Ascending aorta (tissue), 2 donors: Measurements from ENCODE around the gene ANGPTL2. TPM values are rescaled to one million over a fixed set of nuclear protein-coding genes. Genes with fewer than 3 reads are reported as not detected.
"Not testable (repeated sequence)": the region's sequence is repeated elsewhere in the genome, so short reads cannot be mapped to it uniquely, and the experiment has no call there.

Experiments used
- DNase-seq, 2 donors: peaks; one replicate each; pipeline ENCODE4 v3.0.0-alpha.2; 2019; ENCODE audit warnings: low spot score in 2 of 2
- H3K27ac ChIP-seq, 2 donors: fragments of 200-600 bp; sonication (generic); one replicate each; pipeline ENCODE4 v1.5.1; 2016 to 2017; ENCODE audit warnings: mild to moderate bottlenecking in 1 of 2
- H3K27me3 ChIP-seq: fragments of 200-600 bp; sonication (generic); one replicate; pipeline ENCODE4 v1.5.1; 2017
- H3K36me3 ChIP-seq, 2 donors: fragments of 200-600 bp; sonication (generic); one replicate each; pipeline ENCODE4 v1.5.1; 2016
- H3K4me1 ChIP-seq, 2 donors: fragments of 200-600 bp; sonication (generic); one replicate each; pipeline ENCODE4 v1.5.1; 2016 to 2017; ENCODE audit warnings: mild to moderate bottlenecking in 1 of 2
- H3K4me3 ChIP-seq, 2 donors: fragments of 200-600 bp; sonication (generic); one replicate each; pipeline ENCODE4 v1.5.1; 2016 to 2017; ENCODE audit warnings: mild to moderate bottlenecking in 1 of 2
- H3K9me3 ChIP-seq, 2 donors: fragments of 200-600 bp; sonication (generic); one replicate each; pipeline ENCODE4 v1.5.1; 2016
- intact Hi-C: fragments of 100-400 bp; cut with DNase I; formaldehyde crosslinking; loops from one replicate; pipeline ENCODE4 v1.15.1; 2023
- total RNA-seq: library from RNA; depleted of rRNA; stranded (reverse); fragments of >200 nt; gene quantifications from one replicate; pipeline ENCODE4 v1.1.0, GENCODE V29; 2016
- TF ChIP-seq, protein P1 (sequence below), 3 experiments: fragments of 200-600 bp in 2 of 3; fragments of 450-650 bp in 1 of 3; sonication (generic) in 2 of 3; IDR thresholded peaks; one replicate each; pipeline ENCODE4 v1.5.1; 2016 to 2019; ENCODE audit warnings: antibody characterized with exemption in 3 of 3, mild to moderate bottlenecking in 1 of 3, moderate library complexity in 1 of 3

The ANGPTL2 gene
- total RNA-seq, 1 donor from 2014 or later, result 19.6 TPM

DNA sequence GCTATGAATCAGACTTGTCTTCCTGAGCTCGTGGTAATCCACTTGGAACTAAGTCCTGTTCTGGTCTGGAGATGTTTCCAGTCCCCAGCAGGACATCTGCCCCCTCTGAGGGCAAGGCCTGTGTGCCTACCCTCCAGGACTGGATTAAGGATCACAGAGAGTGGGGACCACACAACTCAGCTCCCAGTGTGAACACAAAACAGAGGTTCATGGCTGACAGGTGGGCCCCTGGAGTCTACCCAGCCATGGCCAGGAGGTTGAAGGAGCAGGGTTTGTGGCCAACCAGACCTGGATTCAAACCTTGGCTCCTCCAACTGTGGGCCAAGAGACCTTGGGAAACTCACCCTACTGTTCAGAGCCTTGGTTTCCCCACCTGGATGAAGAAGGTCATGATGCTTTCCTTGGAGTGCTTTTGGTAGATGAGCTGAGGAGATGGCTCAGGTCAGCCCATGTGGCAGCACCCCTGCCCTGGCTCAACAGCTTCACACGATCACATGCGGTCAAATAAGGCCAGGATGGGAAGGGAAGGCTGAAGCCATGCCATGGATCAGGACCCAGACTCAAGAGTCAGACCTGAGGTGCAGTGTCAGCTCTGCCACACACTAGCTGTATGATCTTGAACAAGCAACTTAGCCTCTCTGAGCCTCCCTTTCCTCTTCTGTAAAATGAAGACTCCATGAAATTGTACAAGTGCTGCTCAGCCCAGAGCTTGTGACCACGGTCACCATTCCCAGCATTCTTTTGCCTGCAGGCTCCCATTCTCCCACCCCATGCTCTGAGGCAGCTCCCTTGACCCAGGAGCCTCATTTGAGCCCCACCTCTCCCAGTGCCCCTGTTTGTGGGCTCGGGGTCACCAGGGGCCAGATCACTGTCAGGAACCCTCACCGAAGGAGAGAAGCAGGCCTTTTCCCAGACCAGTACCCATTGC, 27.3 kb upstream of the ANGPTL2 start:
- Histone ChIP-seq H3K4me3 (no peak overlapping the region), H3K36me3 (no peaks in the 10 kb centered on the region), H3K4me1 (peaks cover 3 to 4% of the 10 kb centered on the region in 2 donors), H3K27ac (no peak overlapping the region), H3K9me3 (no peaks in the 10 kb centered on the region), H3K27me3 (no peaks in the 10 kb centered on the region)
- TF ChIP-seq, protein P1, sequence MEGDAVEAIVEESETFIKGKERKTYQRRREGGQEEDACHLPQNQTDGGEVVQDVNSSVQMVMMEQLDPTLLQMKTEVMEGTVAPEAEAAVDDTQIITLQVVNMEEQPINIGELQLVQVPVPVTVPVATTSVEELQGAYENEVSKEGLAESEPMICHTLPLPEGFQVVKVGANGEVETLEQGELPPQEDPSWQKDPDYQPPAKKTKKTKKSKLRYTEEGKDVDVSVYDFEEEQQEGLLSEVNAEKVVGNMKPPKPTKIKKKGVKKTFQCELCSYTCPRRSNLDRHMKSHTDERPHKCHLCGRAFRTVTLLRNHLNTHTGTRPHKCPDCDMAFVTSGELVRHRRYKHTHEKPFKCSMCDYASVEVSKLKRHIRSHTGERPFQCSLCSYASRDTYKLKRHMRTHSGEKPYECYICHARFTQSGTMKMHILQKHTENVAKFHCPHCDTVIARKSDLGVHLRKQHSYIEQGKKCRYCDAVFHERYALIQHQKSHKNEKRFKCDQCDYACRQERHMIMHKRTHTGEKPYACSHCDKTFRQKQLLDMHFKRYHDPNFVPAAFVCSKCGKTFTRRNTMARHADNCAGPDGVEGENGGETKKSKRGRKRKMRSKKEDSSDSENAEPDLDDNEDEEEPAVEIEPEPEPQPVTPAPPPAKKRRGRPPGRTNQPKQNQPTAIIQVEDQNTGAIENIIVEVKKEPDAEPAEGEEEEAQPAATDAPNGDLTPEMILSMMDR (IDR thresholded peaks at IDR 0.05), result no peak
- DNase-seq, result no peak
- intact Hi-C loops, result no loop called here

DNA sequence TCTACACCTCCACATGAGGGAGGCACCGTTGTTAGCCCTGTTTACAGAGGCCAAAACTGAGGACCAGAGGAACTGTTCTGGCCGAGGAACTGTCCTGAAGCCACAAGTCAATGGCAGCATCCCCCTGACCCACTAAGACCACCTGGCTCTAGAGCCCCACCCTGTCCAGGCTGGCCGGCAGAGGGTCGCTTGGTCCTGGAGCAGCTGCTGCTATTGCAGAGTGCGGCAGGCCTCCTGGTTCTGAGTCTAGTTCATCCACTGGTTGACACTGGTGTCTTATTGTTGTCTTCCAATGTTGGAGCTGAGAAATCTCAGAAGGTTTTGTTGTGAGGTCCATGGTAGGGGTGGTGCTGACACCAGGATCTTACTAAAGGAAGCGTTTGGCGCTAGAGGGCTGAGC, 26.6 kb upstream of the ANGPTL2 start:
- no peaks in the 10 kb centered on the region for H3K9me3 ChIP-seq
- no peak for DNase-seq
- no peak overlapping the region for H3K27ac ChIP-seq
- intact Hi-C loops, result no loop called here
- H3K4me3 ChIP-seq, result no peak overlapping the region
- TF ChIP-seq, protein P1 (IDR thresholded peaks at IDR 0.05), result no peak
- H3K36me3 ChIP-seq, result no peaks in the 10 kb centered on the region
- no peaks in the 10 kb centered on the region for H3K27me3 ChIP-seq
- H3K4me1 ChIP-seq, result peaks cover under 1% of the 10 kb centered on the region in 2 donors

- no peaks in the 10 kb centered on the region for H3K27me3 ChIP-seq
- H3K4me3 ChIP-seq, result no peak overlapping the region
- no peaks in the 10 kb centered on the region for H3K36me3 ChIP-seq
- no peak overlapping the region for H3K27ac ChIP-seq
- TF ChIP-seq, protein P1 (IDR thresholded peaks at IDR 0.05), result no peak
- H3K4me1 ChIP-seq, result no peaks in the 10 kb centered on the region
- H3K9me3 ChIP-seq, result no peaks in the 10 kb centered on the region
- intact Hi-C loops, result no loop called here
- DNase-seq, result no peak
These were observed 25.6 kb upstream of the ANGPTL2 start for GRCh38 chr9:127148014-127148413.

DNA sequence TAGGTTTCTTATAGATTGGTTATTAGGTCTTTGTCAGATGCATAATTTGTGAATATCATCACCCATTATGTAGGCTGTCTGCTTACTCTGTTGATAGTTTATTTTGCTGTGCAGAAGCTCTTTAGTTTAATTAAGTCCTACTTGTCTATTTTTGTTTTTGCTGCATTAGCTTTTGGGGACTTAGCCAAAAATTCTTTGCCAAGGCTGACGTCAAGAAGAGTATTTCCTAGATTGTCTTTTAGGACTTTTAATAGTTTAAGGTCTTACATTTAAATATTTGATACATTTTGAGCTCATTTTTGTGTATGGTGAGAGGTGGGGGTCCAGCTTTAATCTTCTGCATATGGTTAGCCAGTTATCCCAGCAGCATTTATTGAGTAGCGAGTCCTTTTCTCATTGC, 24.8 kb upstream of the ANGPTL2 start:
- Histone ChIP-seq H3K4me3 (no peak overlapping the region), H3K27me3 (no peaks in the 10 kb centered on the region), H3K36me3 (no peaks in the 10 kb centered on the region), H3K9me3 (no peaks in the 10 kb centered on the region), H3K27ac (no peak overlapping the region), H3K4me1 (no peaks in the 10 kb centered on the region)
- TF ChIP-seq, protein P1 (IDR thresholded peaks at IDR 0.05), result no peak
- intact Hi-C loops, result no loop called here
- DNase-seq, result no peak

GRCh38 chr9:127146841-127147240, 24.4 kb upstream of the ANGPTL2 start:
- not testable (repeated sequence) for DNase-seq

GRCh38 chr9:127144670-127145445, 22.4 kb upstream of the ANGPTL2 start:
- no peaks in the 10 kb centered on the region for H3K36me3 ChIP-seq
- H3K9me3 ChIP-seq, result no peaks in the 10 kb centered on the region
- DNase-seq, result peak in 1 of 2 donors; percentile 56
- H3K4me1 ChIP-seq, result no peaks in the 10 kb centered on the region
- intact Hi-C loops, result no loop called here
- TF ChIP-seq, protein P1 (IDR thresholded peaks at IDR 0.05), result no peak
- no peaks in the 10 kb centered on the region for H3K27me3 ChIP-seq
- H3K4me3 ChIP-seq, result no peak overlapping the region
- no peak overlapping the region for H3K27ac ChIP-seq

More at GRCh38 chr9:127146841-127147240, 24.4 kb upstream of the ANGPTL2 start:
- H3K9me3 ChIP-seq, H3K36me3 ChIP-seq, H3K4me1 ChIP-seq, H3K27ac ChIP-seq, intact Hi-C loops, H3K4me3 ChIP-seq, H3K27me3 ChIP-seq: not testable (repeated sequence)
